ENCODE measurements around the gene CDC73. TPM values are rescaled to one million over a fixed set of nuclear protein-coding genes. Genes with fewer than 3 reads are reported as not detected.

Gene CDC73
- total and polyA plus RNA-seq, 2 of the 13 experiments (the other 11 are each of a cell fraction or from before 2014, with no cell fraction given): 20.2 to 26.3 TPM

GRCh38 chr1:193189442-193190095, 67.7 kb downstream of the CDC73 start:
- peaks cover 0 to 7% of the 10 kb centered on the region in 2 experiments; a peak in 2 of 5 replicates for H3K36me3 ChIP-seq (replicated peaks in 1 of 2; ENCODE audit: control insufficient read depth in 1 of 2, insufficient read depth in 2 of 2, low read length in 2 of 2)
- no peak for TF ChIP-seq CHD2 (IDR thresholded peaks at IDR 0.05; ENCODE audit: low read depth, low read length)
- TF ChIP-seq KLF15 (CRISPR knock-in tag; IDR thresholded peaks at IDR 0.05; ENCODE audit: borderline replicate concordance): no peak
- no peak for TF ChIP-seq ZNF468 (CRISPR knock-in tag; IDR thresholded peaks at IDR 0.05)
- no peak for TF ChIP-seq ZNF761 (CRISPR knock-in tag; conservative IDR thresholded peaks at IDR 0.05)
- no peak for TF ChIP-seq ZBED4 (CRISPR knock-in tag; IDR thresholded peaks at IDR 0.05; ENCODE audit: borderline replicate concordance)
- no peak for TF ChIP-seq FIP1L1 (IDR thresholded peaks at IDR 0.05; ENCODE audit: borderline replicate concordance, insufficient read depth, low read depth, low read length)
- no peak for TF ChIP-seq MXD4 (CRISPR knock-in tag; IDR thresholded peaks at IDR 0.05)
- TF ChIP-seq MEIS1 (CRISPR knock-in tag; IDR thresholded peaks at IDR 0.05; ENCODE audit: borderline replicate concordance): no peak
- no peak for TF ChIP-seq POLR2A (IDR thresholded peaks at IDR 0.05; ENCODE audit: insufficient read depth in 1 of 2, low read depth in 2 of 2, low read length in 2 of 2)
- no peak for TF ChIP-seq SCMH1 (CRISPR knock-in tag; IDR thresholded peaks at IDR 0.05; ENCODE audit: borderline replicate concordance)
- no peak for TF ChIP-seq ZFP36 (IDR thresholded peaks at IDR 0.05; ENCODE audit: borderline replicate concordance, low read depth, low read length, partially characterized antibody)
- TF ChIP-seq ZNF569 (CRISPR knock-in tag; IDR thresholded peaks at IDR 0.05; ENCODE audit: borderline replicate concordance): no peak
- no peak for TF ChIP-seq ZNF713 (CRISPR knock-in tag; IDR thresholded peaks at IDR 0.05)
- TF ChIP-seq ZNF768 (CRISPR knock-in tag; IDR thresholded peaks at IDR 0.05): no peak
- TF ChIP-seq ZNF792 (CRISPR knock-in tag; IDR thresholded peaks at IDR 0.05): no peak
- no peak for TF ChIP-seq MLLT10 (CRISPR knock-in tag; IDR thresholded peaks at IDR 0.05)
- TF ChIP-seq SMAD3 (CRISPR knock-in tag; IDR thresholded peaks at IDR 0.05): no peak
- no peak for TF ChIP-seq TGIF2 (CRISPR knock-in tag; IDR thresholded peaks at IDR 0.05)
- no peak for TF ChIP-seq ZNF460 (CRISPR knock-in tag; IDR thresholded peaks at IDR 0.05; ENCODE audit: borderline replicate concordance)
- no peak for TF ChIP-seq ZFP41 (CRISPR knock-in tag; IDR thresholded peaks at IDR 0.05; ENCODE audit: borderline replicate concordance)
- no peak for DNase-seq (ENCODE audit: low spot score)
- no TSS peak for BruUV-seq (replicated peaks)
- no peak overlapping the region for H3K9ac ChIP-seq (ENCODE audit: insufficient read depth, low read depth, low read length)
- H4K20me1 ChIP-seq (ENCODE audit: insufficient read depth, low read length): no peaks in the 10 kb centered on the region
- ChIA-PET CTCF (ENCODE audit: low intra/inter-chr PET ratio, low total read pairs) (no interaction called here), POLR2A (no interaction called here)
- no peak overlapping the region for H3K4me2 ChIP-seq (ENCODE audit: low read depth, low read length)
- FAIRE-seq: no peak
- intact Hi-C loops (cut with micrococcal nuclease; ENCODE audit: unreplicated experiment): loop anchor here (10.0 kb wide), 1 partner anchor 155 kb away; no protein-coding TSS in a partner anchor
- no peak overlapping the region for H3K4me3 ChIP-seq (replicated peaks in 1 of 3; ENCODE audit: insufficient read depth in 1 of 3, low read depth in 2 of 3, low read length in 3 of 3)
- H2AFZ ChIP-seq (ENCODE audit: low read length): no peak overlapping the region
- no peak overlapping the region for H3K27ac ChIP-seq (ENCODE audit: extremely low read length, insufficient read depth, low read length)
- ATAC-seq: no peak
- H3K79me2 ChIP-seq (ENCODE audit: insufficient read depth, low read length): peaks cover 23% of the 10 kb centered on the region
- in situ Hi-C loops (cut with HindIII; ENCODE audit: extremely low pct_ligation_motif_present, low pct_unique_long_range_greater_than_20kb): no loop called here
- 98% methylated on average over 3 of the region's 3 CpGs for WGBS (ENCODE audit: low lambda C conversion rate)
- no peaks in the 10 kb centered on the region for H3K27me3 ChIP-seq (ENCODE audit: control insufficient read depth in 1 of 2, insufficient read depth in 2 of 2, low read length in 2 of 2)
- H3K4me1 ChIP-seq (ENCODE audit: insufficient read depth, low read length): peaks cover 38% of the 10 kb centered on the region
- peaks cover 10% of the 10 kb centered on the region for H3K9me3 ChIP-seq (ENCODE audit: low read length)

Data from HepG2 (cell line).